H1 (cell line): ENCODE measurements around the gene VWA5A. TPM values are rescaled to one million over a fixed set of nuclear protein-coding genes. Genes with fewer than 3 reads are reported as not detected.

Experiments used
- CTCF ChIA-PET: fragments of 300-600 bp; sonication (Branson Sonifier 250); formaldehyde crosslinking; loops from one replicate; lab custom pipeline; 2021; ENCODE audit not compliant: partially characterized antibody; lab: Charles Lee
- POLR2A ChIA-PET: fragments of 300-600 bp; sonication (Branson Sonifier 250); formaldehyde crosslinking; loops from one replicate; lab custom pipeline; 2021; ENCODE audit warnings: inconsistent platforms; ENCODE audit not compliant: partially characterized antibody; lab: Charles Lee
- DNase-seq, 2 experiments: peaks; one replicate each; pipeline versions ENCODE4 v3.0.0 to v3.0.0-alpha.2; 2010 to 2022; ENCODE audit warnings: low spot score in 2 of 2, low read depth in 1 of 2, mixed read lengths in 1 of 2
- FAIRE-seq: peaks from 2 replicates; lab custom pipeline; 2011; peaks lifted over from hg19 to GRCh38; lab: Jason Lieb, UNC
- H2AFZ ChIP-seq: 2 replicates; pipeline ENCODE4 v1.8.1; 2012; ENCODE audit warnings: low read length, inconsistent platforms
- H2AK5ac ChIP-seq: 2 replicates; pipeline ENCODE4 v1.6.1; 2013; ENCODE audit warnings: low read depth, low read length
- H2BK120ac ChIP-seq: replicated peaks from 2 replicates; pipeline ENCODE3; 2013; ENCODE audit warnings: low read depth, low read length, inconsistent platforms
- H2BK12ac ChIP-seq: 2 replicates; pipeline ENCODE4 v1.6.1; 2013; ENCODE audit warnings: low read depth, low read length
- H2BK15ac ChIP-seq: 2 replicates; pipeline ENCODE4 v1.6.1; 2013; ENCODE audit warnings: low read length
- H2BK20ac ChIP-seq: 2 replicates; pipeline ENCODE4 v1.6.1; 2013; ENCODE audit warnings: low read length
- H2BK5ac ChIP-seq: 2 replicates; pipeline ENCODE4 v1.6.1; 2013; ENCODE audit warnings: low read depth, low read length
- H3K14ac ChIP-seq: 2 replicates; pipeline ENCODE4 v1.6.1; 2013; ENCODE audit warnings: inconsistent platforms; ENCODE audit not compliant: insufficient read length
- H3K18ac ChIP-seq: 2 replicates; pipeline ENCODE4 v1.6.1; 2013; ENCODE audit warnings: low read length; ENCODE audit errors: extremely low read depth
- H3K23ac ChIP-seq: 2 replicates; pipeline ENCODE4 v1.6.1; 2013; ENCODE audit warnings: inconsistent platforms; ENCODE audit not compliant: insufficient read length
- H3K23me2 ChIP-seq: 2 replicates; pipeline ENCODE4 v1.6.1; 2013; ENCODE audit warnings: low read depth, low read length
- H3K27ac ChIP-seq: 2 replicates; pipeline ENCODE4 v1.6.1; 2011; ENCODE audit warnings: low read depth, low read length, inconsistent platforms
- H3K27me3 ChIP-seq, 4 experiments: replicated peaks in 1 of 4; 1 replicate in 1 of 4; 2 replicates in 3 of 4; pipeline versions ENCODE4 v1.6.1 to v1.8.1; 2011 to 2013; ENCODE audit warnings: low read length in 3 of 4, mild to moderate bottlenecking in 3 of 4, inconsistent platforms in 2 of 4, mixed read lengths in 2 of 4, moderate library complexity in 1 of 4; ENCODE audit not compliant: control insufficient read depth in 3 of 4, insufficient read depth in 3 of 4; ENCODE audit errors: extremely low read depth in 1 of 4
- H3K36me3 ChIP-seq, 4 experiments: 2 replicates each; pipeline versions ENCODE4 v1.6.1 to v1.8.1; 2011 to 2013; ENCODE audit warnings: mild to moderate bottlenecking in 4 of 4, low read length in 3 of 4, moderate library complexity in 2 of 4, control low read depth in 1 of 4, inconsistent platforms in 1 of 4; ENCODE audit not compliant: insufficient read depth in 4 of 4, control insufficient read depth in 2 of 4
- H3K4ac ChIP-seq: replicated peaks from 2 replicates; pipeline ENCODE3; 2013; ENCODE audit warnings: low read length, low read depth, mixed read lengths, inconsistent platforms; ENCODE audit not compliant: insufficient read length
- H3K4me1 ChIP-seq, 4 experiments: replicated peaks in 1 of 4; 1 replicate in 1 of 4; 2 replicates in 3 of 4; pipeline versions ENCODE4 v1.6.1 to v1.8.1; 2011 to 2013; ENCODE audit warnings: low read length in 3 of 4, inconsistent platforms in 2 of 4, mixed read lengths in 1 of 4; ENCODE audit not compliant: insufficient read depth in 4 of 4, control insufficient read depth in 3 of 4
- H3K4me2 ChIP-seq, 2 experiments: 2 replicates each; pipeline versions ENCODE4 v1.6.1 to v1.8.1; 2011 to 2013; ENCODE audit warnings: low read depth in 2 of 2, low read length in 2 of 2, control low read depth in 1 of 2, inconsistent platforms in 1 of 2, mild to moderate bottlenecking in 1 of 2; ENCODE audit not compliant: insufficient read depth in 1 of 2
- H3K4me3 ChIP-seq, 4 experiments: fragments of 200-600, 300-600 bp in 1 of 4; sonication (generic), shearing (Covaris generic), sonication (Bioruptor Twin) in 1 of 4; 2 replicates each; pipeline versions ENCODE4 v1.5.1 to v1.8.1; 2011 to 2016; ENCODE audit warnings: low read length in 4 of 4, low read depth in 3 of 4, control low read depth in 2 of 4, inconsistent platforms in 2 of 4, mild to moderate bottlenecking in 2 of 4, mixed read lengths in 1 of 4, moderate library complexity in 1 of 4; ENCODE audit not compliant: insufficient read depth in 2 of 4; ENCODE audit errors: extremely low read depth in 1 of 4
- H3K56ac ChIP-seq: replicated peaks from 2 replicates; pipeline ENCODE3; 2013; ENCODE audit warnings: low read depth, mild to moderate bottlenecking, mixed read lengths, low read length, inconsistent platforms; ENCODE audit not compliant: insufficient read length
- H3K79me1 ChIP-seq: 2 replicates; pipeline ENCODE4 v1.6.1; 2013; ENCODE audit warnings: low read depth, low read length, control low read depth
- H3K79me2 ChIP-seq, 2 experiments: 2 replicates each; pipeline versions ENCODE4 v1.6.1 to v1.8.1; 2012 to 2013; ENCODE audit warnings: low read length in 2 of 2, mild to moderate bottlenecking in 2 of 2, inconsistent platforms in 1 of 2; ENCODE audit not compliant: insufficient read depth in 2 of 2, control insufficient read depth in 1 of 2
- H3K9ac ChIP-seq, 4 experiments: replicated peaks in 1 of 4; 1 replicate in 1 of 4; 2 replicates in 3 of 4; pipeline versions ENCODE4 v1.6.1 to v1.8.1; 2011 to 2013; ENCODE audit warnings: low read depth in 3 of 4, low read length in 3 of 4, control low read depth in 2 of 4, mild to moderate bottlenecking in 2 of 4, moderate library complexity in 2 of 4, inconsistent platforms in 1 of 4; ENCODE audit errors: extremely low read depth in 1 of 4
- H3K9me3 ChIP-seq, 2 experiments: 2 replicates each; pipeline versions ENCODE4 v1.6.1 to v1.8.1; 2012 to 2013; ENCODE audit warnings: mild to moderate bottlenecking in 2 of 2, moderate library complexity in 2 of 2, control low read depth in 1 of 2, inconsistent platforms in 1 of 2, low read depth in 1 of 2, low read length in 1 of 2, mixed read lengths in 1 of 2; ENCODE audit not compliant: insufficient read depth in 2 of 2
- H4K20me1 ChIP-seq, 2 experiments: replicated peaks in 1 of 2; 2 replicates each; pipeline versions ENCODE3 to v1.8.1; 2011 to 2013; ENCODE audit warnings: inconsistent platforms in 2 of 2, low read length in 2 of 2, mild to moderate bottlenecking in 1 of 2; ENCODE audit not compliant: insufficient read depth in 2 of 2, control insufficient read depth in 1 of 2
- H4K5ac ChIP-seq: 2 replicates; pipeline ENCODE4 v1.6.1; 2013; ENCODE audit warnings: low read length, low read depth, mixed read lengths, inconsistent platforms; ENCODE audit not compliant: insufficient read length
- H4K8ac ChIP-seq: 2 replicates; pipeline ENCODE4 v1.8.0; 2013; ENCODE audit warnings: mild to moderate bottlenecking, moderate library complexity, low read length, inconsistent platforms; ENCODE audit not compliant: insufficient read depth; ENCODE audit errors: extremely low read depth
- H4K91ac ChIP-seq: replicated peaks from 2 replicates; pipeline ENCODE3; 2013; ENCODE audit warnings: low read length, mixed read lengths, inconsistent platforms; ENCODE audit not compliant: insufficient read length
- ASH2L ChIP-seq: fragments of 200-600, 300-600 bp; sonication (generic); IDR thresholded peaks from one replicate; pipeline ENCODE4 v1.7.1; 2017; ENCODE audit warnings: low read length
- CEBPB ChIP-seq: IDR thresholded peaks from 2 replicates; pipeline ENCODE4 v1.6.1; 2012; ENCODE audit warnings: low read depth, low read length
- CTBP2 ChIP-seq: IDR thresholded peaks from 2 replicates; pipeline ENCODE4 v1.7.0; 2011; ENCODE audit warnings: borderline replicate concordance, mild to moderate bottlenecking, moderate library complexity, mixed read lengths, low read length; ENCODE audit not compliant: insufficient read depth, insufficient read length
- HDAC2 ChIP-seq, 2 experiments: fragments of 300-600 bp in 1 of 2; sonication (generic) in 1 of 2; IDR thresholded peaks; 2 replicates each; pipeline ENCODE4 v1.6.1; 2011 to 2012; ENCODE audit warnings: low read depth in 2 of 2, low read length in 2 of 2, mild to moderate bottlenecking in 2 of 2, moderate library complexity in 2 of 2, borderline replicate concordance in 1 of 2, inconsistent platforms in 1 of 2
- KDM1A ChIP-seq: fragments of 200-600, 300-600 bp; sonication (generic); IDR thresholded peaks from 2 replicates; pipeline ENCODE4 v1.7.1; 2016; ENCODE audit warnings: mild to moderate bottlenecking, low read length, borderline replicate concordance
- RBBP5 ChIP-seq: IDR thresholded peaks from 2 replicates; pipeline ENCODE4 v1.7.1; 2012; ENCODE audit warnings: low read depth, mild to moderate bottlenecking, inconsistent platforms, low read length, moderate library complexity, borderline replicate concordance
- SIN3A ChIP-seq, 2 experiments: IDR thresholded peaks in 1 of 2; conservative IDR thresholded peaks in 1 of 2; 2 replicates each; pipeline ENCODE4 v1.6.1; 2011 to 2012; ENCODE audit warnings: low read length in 2 of 2, improper control_type of control experiment in 1 of 2, low read depth in 1 of 2, mild to moderate bottlenecking in 1 of 2
- WGBS, 2 experiments: shearing (Covaris generic) in 1 of 2; methylation state at CpG; one replicate each; pipeline versions ENCODE4 v1.1.6 to v1.1.7; 2013 to 2015; ENCODE audit warnings: low lambda C conversion rate in 2 of 2, mixed read lengths in 2 of 2, inconsistent platforms in 1 of 2, low coverage in 1 of 2, missing lambda C conversion rate in 1 of 2; ENCODE audit not compliant: insufficient replicate concordance in 2 of 2, insufficient coverage in 1 of 2, insufficient read length in 1 of 2; ENCODE audit errors: extremely low coverage in 1 of 2, missing lambda C conversion rate in 1 of 2; 5-methylcytosine and 5-hydroxymethylcytosine counted together
- polyA plus RNA-seq, 7 experiments: library from polyadenylated mRNA; depleted of rRNA in 3 of 7; stranded (reverse) in 5 of 7; unstranded in 2 of 7; fragments of >200 nt in 5 of 7; fragments of 200-250 nt in 2 of 7; gene quantifications; 1 replicate in 5 of 7; 2 replicates in 1 of 7; 4 replicates in 1 of 7; pipeline versions ENCODE4 v1.2.1 to v1.2.3, GENCODE V29; 2011 to 2013; ENCODE audit warnings: missing spikeins in 2 of 7, mixed read lengths in 2 of 7
- total RNA-seq: library from RNA; stranded (reverse); fragmentation: NEBNext Ultra II Directional; extraction: Animal tissue kit (Norgen Biotek cat#: 25700); gene quantifications from 2 replicates; pipeline ENCODE4 v1.2.1, GENCODE V29; 2021
- TF ChIP-seq, protein P1 (sequence below): IDR thresholded peaks from 2 replicates; pipeline ENCODE4 v1.6.1; 2012; ENCODE audit warnings: inconsistent platforms

Gene VWA5A
- total and polyA plus RNA-seq, 2 of the 8 experiments (the other 6 are each of a cell fraction or from before 2014, with no cell fraction given): 12.5 to 20.4 TPM

DNA sequence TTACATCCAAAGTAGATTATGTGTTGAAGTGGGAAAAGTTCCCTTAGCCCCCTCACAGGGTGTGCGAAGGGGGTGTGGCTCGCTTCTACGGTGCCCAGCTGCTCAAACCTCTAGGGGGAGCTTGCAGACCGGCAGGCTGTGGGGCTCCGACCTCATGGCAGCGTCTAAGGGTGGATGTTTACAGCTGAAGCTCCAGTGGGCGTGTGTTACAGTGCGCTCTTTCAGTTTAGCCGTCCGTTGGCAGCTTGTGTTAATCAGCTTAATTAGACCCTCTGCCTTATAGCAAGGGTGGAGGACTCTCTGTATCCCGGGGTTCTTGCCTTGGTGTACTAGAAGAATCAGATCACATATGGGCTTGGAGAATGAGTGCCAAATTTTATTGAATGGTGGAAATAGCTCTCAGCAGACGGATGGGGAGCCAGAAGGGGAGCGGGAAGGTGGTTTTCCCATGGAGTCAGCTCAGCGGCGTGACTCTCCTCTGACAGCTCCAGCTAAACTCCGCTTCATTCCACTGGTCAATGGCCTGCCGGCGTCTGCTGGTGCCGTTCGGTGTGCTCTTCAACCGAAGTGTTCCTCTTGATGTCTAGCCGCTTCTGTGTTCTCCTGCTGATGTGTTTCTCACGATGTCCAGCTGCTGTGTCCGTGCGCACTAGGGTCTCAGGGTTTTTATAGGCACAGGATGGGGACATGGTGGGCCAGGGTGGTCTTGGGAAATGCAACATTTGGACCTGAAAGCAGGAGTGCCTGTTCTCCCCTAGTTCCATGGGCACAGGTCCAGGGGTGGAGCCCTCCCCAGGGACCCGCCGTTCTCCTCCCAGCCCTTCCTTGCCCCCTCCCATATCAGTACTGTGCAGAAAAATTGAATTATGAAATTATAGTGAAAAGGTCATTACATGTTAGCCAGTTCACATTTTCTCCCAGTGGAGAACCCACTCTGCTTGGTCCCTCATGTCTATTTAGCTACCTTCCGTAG lies 45.5 kb upstream of the VWA5A start:
- no peak overlapping the region for H3K27ac ChIP-seq
- no peaks in the 10 kb centered on the region for H3K36me3 ChIP-seq
- H2BK120ac ChIP-seq: no peak overlapping the region
- H3K4me3 ChIP-seq: peak overlapping the region in 2 of 4 experiments; percentile 23 to 24; a peak in 1 of 8 replicates
- POLR2A ChIA-PET: no interaction called here
- no peaks in the 10 kb centered on the region for H3K27me3 ChIP-seq
- no peak overlapping the region for H2BK15ac ChIP-seq
- no peak overlapping the region for H3K14ac ChIP-seq
- H3K9ac ChIP-seq: no peak overlapping the region
- no peaks in the 10 kb centered on the region for H3K79me2 ChIP-seq
- CTCF ChIA-PET: interaction anchor here (0.6 to 6.7 kb wide), 38 partner anchors 12 to 433 kb away, joined by 3 to 43 read pairs (median 4); partner anchors contain the start of genes OR10G6, SCN3B and VWA5A
- peak; percentile 43 to 77 for DNase-seq
- WGBS, 2 experiments: 63% methylated on average over 28 of the region's 28 CpGs; no CpG with 5 or more reads in 1 of the 2 experiments
- H4K5ac ChIP-seq: no peak overlapping the region
- H3K79me1 ChIP-seq: no peaks in the 10 kb centered on the region
- no peak overlapping the region for H3K4ac ChIP-seq
- H3K9me3 ChIP-seq: no peaks in the 10 kb centered on the region
- peak overlapping the region; percentile 96 for H2AFZ ChIP-seq
- H4K20me1 ChIP-seq: no peaks in the 10 kb centered on the region
- no peak overlapping the region for H2BK12ac ChIP-seq
- peaks cover 0 to 3% (median 2%) of the 10 kb centered on the region in 4 experiments; a peak in 3 of 7 replicates for H3K4me1 ChIP-seq
- peak; percentile 58 for FAIRE-seq
- H2BK5ac ChIP-seq: no peak overlapping the region
- H3K56ac ChIP-seq: no peak overlapping the region
- no peaks in the 10 kb centered on the region for H3K23me2 ChIP-seq
- no peak overlapping the region; the same call in 1 of the 2 replicates for H2AK5ac ChIP-seq
- no peak overlapping the region for H3K18ac ChIP-seq
- no peak overlapping the region for H4K8ac ChIP-seq
- H3K23ac ChIP-seq: no peak overlapping the region
- no peak overlapping the region for H2BK20ac ChIP-seq
- peak overlapping the region; percentile 27 to 30; a peak in 3 of 4 replicates for H3K4me2 ChIP-seq
- H4K91ac ChIP-seq: no peak overlapping the region
- TF ChIP-seq ASH2L: peak; percentile 34
- TF ChIP-seq KDM1A: no peak
- TF ChIP-seq CTBP2: no peak
- TF ChIP-seq HDAC2 (IDR thresholded peaks at IDR 0.05; ENCODE audit: borderline replicate concordance in 1 of 2, low read depth in 2 of 2, low read length in 2 of 2): 0 out of 4 replicates have a peak, but pooled peaks of 1 of the 2 experiments have one; percentile 18
- TF ChIP-seq, protein P1, sequence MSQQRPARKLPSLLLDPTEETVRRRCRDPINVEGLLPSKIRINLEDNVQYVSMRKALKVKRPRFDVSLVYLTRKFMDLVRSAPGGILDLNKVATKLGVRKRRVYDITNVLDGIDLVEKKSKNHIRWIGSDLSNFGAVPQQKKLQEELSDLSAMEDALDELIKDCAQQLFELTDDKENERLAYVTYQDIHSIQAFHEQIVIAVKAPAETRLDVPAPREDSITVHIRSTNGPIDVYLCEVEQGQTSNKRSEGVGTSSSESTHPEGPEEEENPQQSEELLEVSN: peak; percentile 54; the same call in 1 of the 2 replicates
- TF ChIP-seq RBBP5: no peak
- no peak for TF ChIP-seq CEBPB
- peak in 1 of 2 experiments; percentile 56; a peak in 1 of 4 replicates for TF ChIP-seq SIN3A (conservative IDR thresholded peaks at IDR 0.05 in 1 of 2, IDR thresholded peaks at IDR 0.05 in 1 of 2; ENCODE audit: low read depth in 1 of 2, low read length in 2 of 2)
